ENCODE measurements around the gene SCFD2.

The SCFD2 gene

GRCh38 chr4:52926196-52926974 lies 439.5 kb downstream of the SCFD2 start:
- no peak for DNase-seq (ENCODE audit: low spot score)

DNA sequence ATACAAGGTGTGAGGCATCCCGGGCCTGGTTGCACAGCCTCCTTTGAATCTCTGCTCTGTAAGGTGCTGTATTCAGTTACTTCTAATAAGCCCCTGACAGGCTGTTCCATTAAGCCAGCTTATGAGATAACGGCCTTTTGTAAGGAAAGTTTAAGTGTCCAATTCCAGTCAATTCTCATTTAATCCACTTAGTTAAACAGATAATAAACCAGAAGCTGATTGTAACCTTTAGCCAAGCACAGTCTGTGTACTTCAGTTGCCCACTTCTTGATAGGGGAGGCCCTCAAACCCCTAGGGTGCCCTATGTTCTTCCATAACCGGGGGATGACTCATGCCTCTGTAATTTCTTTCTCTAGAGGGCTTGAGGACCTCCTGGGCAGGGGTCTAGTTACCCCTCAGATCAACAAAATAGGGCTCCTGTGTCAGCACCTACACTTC lies 440.3 kb downstream of the SCFD2 start:
- no peak for DNase-seq (ENCODE audit: low spot score)

- DNase-seq (ENCODE audit: low spot score): no peak
These were observed 446.4 kb downstream of the SCFD2 start for GRCh38 chr4:52919461-52919860.

DNA sequence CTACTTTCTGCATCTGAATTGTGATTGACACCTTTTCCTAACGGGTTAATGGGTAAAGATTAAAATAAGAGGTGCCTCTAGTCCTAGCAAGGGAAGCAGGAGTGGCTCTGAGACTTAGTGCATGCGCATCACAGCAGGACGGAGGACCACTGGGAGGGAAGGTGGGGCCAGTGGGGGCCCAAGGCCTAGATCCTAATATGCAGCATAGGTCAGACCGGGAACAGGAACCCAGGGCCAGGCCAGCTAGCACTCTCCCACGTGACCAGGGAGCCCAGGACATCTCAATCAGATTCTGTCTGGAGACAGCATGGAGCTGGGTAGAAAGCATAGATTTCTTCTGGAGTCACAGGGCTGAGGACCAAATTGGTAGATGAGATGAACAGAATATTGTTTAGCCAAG lies 448.0 kb downstream of the SCFD2 start:
- DNase-seq (ENCODE audit: low spot score): no peak

GRCh38 chr4:52915730-52916300 lies 450.0 kb downstream of the SCFD2 start:
- DNase-seq (ENCODE audit: low spot score): no peak

- no peak for DNase-seq (ENCODE audit: low spot score)
These were observed 450.7 kb downstream of the SCFD2 start for GRCh38 chr4:52915191-52915590.

DNA sequence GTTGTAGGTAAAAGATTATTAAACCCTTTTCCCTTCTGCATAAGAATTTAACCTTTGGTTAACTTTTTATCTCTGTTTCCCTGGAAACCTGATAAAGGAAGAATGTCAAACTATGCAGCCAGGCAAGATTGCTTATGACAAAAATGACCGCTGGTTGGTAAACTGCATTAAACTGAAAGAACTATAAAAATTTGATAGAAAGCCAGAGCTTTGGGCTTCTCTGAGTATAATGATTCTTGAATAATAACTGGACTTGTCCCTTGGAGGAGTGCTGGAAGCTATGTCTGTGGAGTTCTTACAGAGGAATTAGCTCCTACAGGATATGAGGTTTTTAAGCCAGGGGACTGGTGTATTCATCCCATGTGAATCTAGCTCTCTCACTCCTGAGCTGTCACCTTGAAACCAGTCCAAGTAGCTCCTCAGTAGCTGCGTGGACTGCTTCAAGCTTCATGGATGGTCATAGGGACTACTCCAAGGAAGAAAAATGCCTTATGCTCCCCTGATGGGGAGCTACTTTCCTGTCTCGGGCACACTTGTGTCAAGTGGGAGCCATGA lies 451.7 kb downstream of the SCFD2 start:
- no peak for DNase-seq (ENCODE audit: low spot score)

DNA sequence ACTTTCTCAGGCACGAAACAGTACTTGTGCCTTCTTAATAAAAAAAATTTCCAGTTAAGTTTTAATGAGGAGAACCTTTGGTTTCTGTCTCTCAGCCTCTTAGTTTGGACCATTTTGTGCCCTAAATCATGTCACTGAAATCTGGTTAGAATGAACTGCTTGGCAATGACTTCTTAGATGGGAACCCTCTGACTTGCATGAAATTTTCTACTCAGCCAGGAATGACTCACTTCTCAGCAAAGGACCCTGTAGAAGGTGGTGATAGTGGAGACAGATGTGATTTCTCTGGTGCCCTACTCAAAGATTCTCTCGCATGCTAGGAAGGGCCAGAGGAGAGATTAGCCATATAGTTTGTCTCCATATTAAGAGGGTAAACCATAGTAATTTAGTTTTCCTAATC lies 453.3 kb downstream of the SCFD2 start:
- DNase-seq (ENCODE audit: low spot score): no peak

GRCh38 chr4:52911684-52912294 lies 454.1 kb downstream of the SCFD2 start:
- DNase-seq (ENCODE audit: low spot score): peak; percentile 65

- no peak for DNase-seq (ENCODE audit: low spot score)
These were observed 455.7 kb downstream of the SCFD2 start for GRCh38 chr4:52910115-52910514.

- no peak for DNase-seq (ENCODE audit: low spot score)
These were observed 458.4 kb downstream of the SCFD2 start for GRCh38 chr4:52907510-52907909.

DNA sequence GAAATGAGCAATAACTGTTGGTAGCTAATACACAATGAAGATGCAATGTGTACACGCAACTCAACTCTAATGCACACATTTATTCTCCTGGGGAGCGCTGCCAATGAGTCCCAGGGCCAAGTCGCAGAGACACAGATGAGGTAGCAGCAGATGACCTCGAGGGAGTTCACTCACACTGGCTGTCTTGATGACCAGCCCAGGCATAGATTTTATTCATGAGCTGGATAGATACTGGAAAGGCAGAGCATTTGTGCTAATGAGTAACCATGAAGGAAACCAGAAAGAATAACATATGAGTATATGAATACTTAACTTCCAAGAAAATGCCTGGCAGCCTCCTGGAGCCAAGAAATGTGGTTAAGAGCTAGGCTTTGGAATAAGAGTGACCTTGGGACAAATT lies 461.4 kb downstream of the SCFD2 start:
- no peak for DNase-seq (ENCODE audit: low spot score)

DNA sequence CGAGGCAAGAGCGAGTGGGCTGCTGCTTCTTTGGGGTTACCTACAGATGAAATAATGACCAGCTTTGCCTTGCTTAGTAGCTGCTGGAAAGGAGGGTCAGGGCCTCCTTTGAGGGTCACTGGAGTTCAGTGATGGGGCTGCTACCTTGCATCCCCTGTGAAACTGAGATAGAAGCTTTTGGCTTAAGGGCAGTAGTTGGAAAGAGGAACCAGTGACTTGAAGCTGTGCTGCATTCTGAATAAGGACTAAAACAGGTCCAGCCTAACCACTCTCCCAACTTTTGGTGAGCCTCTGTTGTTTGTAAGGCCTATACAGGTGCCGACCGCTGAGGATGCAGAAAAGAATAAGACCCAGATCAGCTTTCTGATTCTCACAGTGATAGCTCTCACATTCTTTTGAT lies 462.6 kb downstream of the SCFD2 start:
- DNase-seq (ENCODE audit: low spot score): no peak

GRCh38 chr4:52894443-52894842 lies 471.4 kb downstream of the SCFD2 start:
- DNase-seq (ENCODE audit: low spot score): no peak

DNA sequence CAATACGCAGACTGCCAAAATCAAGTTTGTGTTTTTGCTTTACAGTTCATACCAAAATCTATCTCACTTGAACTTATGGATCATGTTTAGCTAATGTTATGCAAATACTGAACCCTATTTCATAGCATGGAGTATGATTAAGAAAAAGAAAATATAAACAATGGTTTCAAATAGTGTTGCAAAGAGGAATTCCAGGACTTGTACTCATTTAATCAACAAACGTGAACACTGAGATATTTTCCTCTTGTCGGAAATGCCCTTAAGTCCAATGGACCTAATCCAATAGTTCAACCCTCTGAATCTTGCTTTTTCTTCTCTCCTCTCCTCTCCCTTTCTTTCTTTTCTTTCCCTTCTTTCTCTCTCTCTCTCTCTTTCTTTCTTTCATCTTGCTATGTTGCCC lies 473.0 kb downstream of the SCFD2 start:
- no peak for DNase-seq (ENCODE audit: low spot score)

DNA sequence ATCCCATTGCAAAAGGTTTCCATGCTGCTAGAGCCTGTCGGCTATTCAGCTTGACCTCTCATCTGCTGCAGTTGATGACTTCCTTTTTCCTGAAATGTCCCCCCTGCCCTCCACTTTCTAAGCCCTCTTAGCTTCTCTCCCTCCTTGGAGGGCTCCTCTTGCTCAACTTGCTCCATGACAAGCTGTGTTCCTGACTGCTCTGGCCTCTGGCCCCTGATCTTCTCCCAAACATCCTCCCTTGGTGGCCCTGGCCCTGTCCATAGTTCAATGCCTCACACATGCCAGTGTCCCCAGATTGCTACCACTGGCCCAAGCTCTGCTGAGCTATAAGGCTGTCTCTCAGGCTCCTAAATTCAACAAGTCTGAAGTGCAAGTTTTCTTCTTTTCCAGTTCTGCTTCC lies 474.1 kb downstream of the SCFD2 start:
- DNase-seq (ENCODE audit: low spot score): no peak

GRCh38 chr4:52890521-52890791 lies 475.4 kb downstream of the SCFD2 start:
- DNase-seq (ENCODE audit: low spot score): no peak

GRCh38 chr4:52889778-52890520 lies 475.9 kb downstream of the SCFD2 start:
- no peak for DNase-seq (ENCODE audit: low spot score)

- DNase-seq (ENCODE audit: low spot score): no peak
These were observed 476.5 kb downstream of the SCFD2 start for GRCh38 chr4:52889354-52889753.

- DNase-seq (ENCODE audit: low spot score): no peak
These were observed 480.9 kb downstream of the SCFD2 start for GRCh38 chr4:52884994-52885393.

DNA sequence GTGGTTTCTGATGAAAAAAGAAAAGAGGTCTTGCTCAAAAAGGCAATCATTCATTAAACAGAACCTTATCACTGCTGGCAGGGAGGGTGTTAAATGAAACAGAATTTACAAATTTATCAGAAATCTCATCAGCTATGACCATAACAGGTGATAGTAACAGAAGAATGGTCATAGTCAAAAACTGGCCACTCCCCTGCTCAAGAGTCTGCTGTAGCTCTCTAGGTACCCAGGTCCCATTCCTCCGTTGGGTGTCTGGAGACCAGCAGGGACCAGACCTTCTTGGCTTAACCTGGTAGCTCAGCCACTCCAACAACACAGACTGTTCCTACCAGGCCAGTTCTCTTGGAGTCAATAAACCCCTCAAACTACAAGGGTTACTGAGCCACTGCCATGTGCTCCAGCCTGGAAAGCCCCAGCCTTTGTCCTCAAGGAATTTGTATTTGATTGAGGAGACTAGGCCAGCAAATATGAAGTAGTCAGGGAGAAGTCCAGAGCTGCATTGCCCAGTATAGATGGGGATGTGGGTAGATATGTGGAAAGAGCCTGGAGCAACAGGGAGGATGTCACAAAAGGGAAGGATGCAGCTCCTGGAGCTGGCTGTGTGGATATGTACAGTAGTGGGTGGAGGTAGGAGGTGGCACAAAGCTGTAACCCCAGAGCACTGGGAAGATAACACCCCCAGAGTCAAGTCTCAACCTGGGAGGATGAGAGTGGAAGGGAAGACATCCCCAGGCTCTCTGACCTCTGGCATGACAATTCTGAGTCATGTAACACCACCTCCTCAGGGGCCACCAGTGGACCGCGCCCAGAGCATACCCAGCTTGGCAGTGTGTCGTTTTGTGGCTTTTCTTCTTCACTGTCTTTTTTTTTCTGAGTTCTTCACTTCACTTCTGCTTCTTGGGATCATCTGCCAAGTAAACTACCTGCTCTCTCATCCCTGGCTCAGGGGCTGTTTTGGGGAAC lies 481.9 kb downstream of the SCFD2 start:
- no peak for DNase-seq (ENCODE audit: low spot score)

Data from CD4-positive, alpha-beta T cell treated with Interleukin-15 for 4 hours (primary cell).